OCI-LY3 (cell line): ENCODE results near the gene CGGBP1.

Experiments
- H2AFZ ChIP-seq: fragments of 200-600, 300-600 bp; shearing (Covaris generic); 2 replicates; pipeline ENCODE4 v1.6.0; 2014; ENCODE audit warnings: antibody characterized with exemption, low read depth, low read length
- H3K27ac ChIP-seq: fragments of 200-600, 300-600 bp; sonication (generic); 2 replicates; pipeline ENCODE4 v1.5.1; 2014; ENCODE audit warnings: mild to moderate bottlenecking, low read length, moderate library complexity, mixed read lengths
- H3K27me3 ChIP-seq: fragments of 200-600, 300-600 bp; sonication (generic); 2 replicates; pipeline ENCODE4 v1.6.1; 2014; ENCODE audit warnings: low read depth, low read length, mixed read lengths
- H3K36me3 ChIP-seq: fragments of 200-600, 300-600 bp; sonication (generic); replicated peaks from 2 replicates; pipeline ENCODE3; 2014; ENCODE audit warnings: low read depth, low read length, mixed read lengths
- H3K4me1 ChIP-seq: fragments of 300-600, 200-600 bp; sonication (generic); 2 replicates; pipeline ENCODE4 v1.6.1; 2014; ENCODE audit warnings: low read length, mixed read lengths
- H3K4me2 ChIP-seq: fragments of 200-600, 300-600 bp; sonication (generic); 2 replicates; pipeline ENCODE4 v1.6.1; 2014; ENCODE audit warnings: low read length, mixed read lengths
- H3K4me3 ChIP-seq: fragments of 300-600, 200-600 bp; sonication (generic); 2 replicates; pipeline ENCODE4 v1.5.1; 2014; ENCODE audit warnings: antibody characterized with exemption, mild to moderate bottlenecking, low read length, moderate library complexity
- H3K79me2 ChIP-seq: fragments of 300-600, 200-600 bp; shearing (Covaris generic); 2 replicates; pipeline ENCODE4 v1.6.1; 2014; ENCODE audit warnings: mild to moderate bottlenecking, low read length, mixed read lengths
- H3K9ac ChIP-seq: fragments of 300-600, 200-600 bp; shearing (Covaris generic); 2 replicates; pipeline ENCODE4 v1.6.0; 2014; ENCODE audit warnings: mild to moderate bottlenecking, low read length, moderate library complexity
- H3K9me3 ChIP-seq: fragments of 200-600, 300-600 bp; shearing (Covaris generic); 2 replicates; pipeline ENCODE4 v1.6.1; 2014; ENCODE audit warnings: low read length, mixed read lengths; ENCODE audit not compliant: insufficient read depth
- H4K20me1 ChIP-seq: fragments of 200-600, 300-600 bp; sonication (generic); 2 replicates; pipeline ENCODE4 v1.6.1; 2016; ENCODE audit warnings: low read length, mixed read lengths; ENCODE audit not compliant: insufficient read depth
- CTCF ChIP-seq: fragments of 200-600, 300-600 bp; sonication (generic); IDR thresholded peaks from 2 replicates; pipeline ENCODE4 v1.5.1; 2014; ENCODE audit warnings: antibody characterized with exemption, low read length, low read depth
- EZH2phosphoT487 ChIP-seq: fragments of 200-600 bp; shearing (Covaris generic); IDR thresholded peaks from 2 replicates; pipeline ENCODE4 v1.6.1; 2018; ENCODE audit warnings: antibody characterized with exemption, mixed run types, low read depth

Gene CGGBP1

GRCh38 chr3:88013592-88013991, 45.2 kb downstream of the CGGBP1 start:
- H3K4me1 ChIP-seq, result no peaks in the 10 kb centered on the region
- H3K4me3 ChIP-seq, result no peak overlapping the region
- no peak overlapping the region for H3K27ac ChIP-seq
- H4K20me1 ChIP-seq, result no peaks in the 10 kb centered on the region
- no peak overlapping the region for H2AFZ ChIP-seq
- TF ChIP-seq EZH2phosphoT487, result no peak
- no peak for TF ChIP-seq CTCF
- no peaks in the 10 kb centered on the region for H3K27me3 ChIP-seq
- H3K9ac ChIP-seq, result no peak overlapping the region
- H3K79me2 ChIP-seq, result no peaks in the 10 kb centered on the region
- no peaks in the 10 kb centered on the region for H3K9me3 ChIP-seq
- no peaks in the 10 kb centered on the region for H3K36me3 ChIP-seq
- H3K4me2 ChIP-seq, result no peak overlapping the region

GRCh38 chr3:88010810-88011209, 48.0 kb downstream of the CGGBP1 start:
- H3K9ac ChIP-seq, result no peak overlapping the region
- no peaks in the 10 kb centered on the region for H4K20me1 ChIP-seq
- no peak overlapping the region for H3K4me3 ChIP-seq
- H2AFZ ChIP-seq, result no peak overlapping the region
- H3K4me1 ChIP-seq, result no peaks in the 10 kb centered on the region
- H3K79me2 ChIP-seq, result no peaks in the 10 kb centered on the region
- no peak for TF ChIP-seq EZH2phosphoT487
- no peak for TF ChIP-seq CTCF
- H3K27me3 ChIP-seq, result no peaks in the 10 kb centered on the region
- H3K9me3 ChIP-seq, result no peaks in the 10 kb centered on the region
- no peaks in the 10 kb centered on the region for H3K36me3 ChIP-seq
- H3K4me2 ChIP-seq, result no peak overlapping the region
- H3K27ac ChIP-seq, result no peak overlapping the region

- H3K9me3 ChIP-seq, result no peaks in the 10 kb centered on the region
- no peaks in the 10 kb centered on the region for H3K27me3 ChIP-seq
- H3K27ac ChIP-seq, result no peak overlapping the region
- H3K36me3 ChIP-seq, result no peaks in the 10 kb centered on the region
- no peak overlapping the region for H3K4me3 ChIP-seq
- no peak overlapping the region for H3K9ac ChIP-seq
- no peaks in the 10 kb centered on the region for H3K79me2 ChIP-seq
- H3K4me1 ChIP-seq, result no peaks in the 10 kb centered on the region
- H3K4me2 ChIP-seq, result no peak overlapping the region
- H2AFZ ChIP-seq, result no peak overlapping the region
- H4K20me1 ChIP-seq, result no peaks in the 10 kb centered on the region
- TF ChIP-seq EZH2phosphoT487 (no peak), CTCF (no peak)
Observed at GRCh38 chr3:88009066-88009465, 49.7 kb downstream of the CGGBP1 start.

GRCh38 chr3:88005066-88005465, 53.7 kb downstream of the CGGBP1 start:
- Histone ChIP-seq H3K9me3 (no peaks in the 10 kb centered on the region), H3K27me3 (no peaks in the 10 kb centered on the region), H3K79me2 (no peaks in the 10 kb centered on the region), H3K4me3 (no peak overlapping the region), H3K4me2 (peak overlapping the region; percentile 15), H2AFZ (no peak overlapping the region), H3K4me1 (no peaks in the 10 kb centered on the region; the same call in 1 of the 2 replicates), H3K36me3 (no peaks in the 10 kb centered on the region), H3K9ac (no peak overlapping the region), H4K20me1 (no peaks in the 10 kb centered on the region), H3K27ac (no peak overlapping the region)
- TF ChIP-seq CTCF (peak; percentile 58), EZH2phosphoT487 (no peak)
